Thyroid gland (tissue), 4 donors: Measurements from ENCODE around the gene DLG1. TPM values are rescaled to one million over a fixed set of nuclear protein-coding genes. Genes with fewer than 3 reads are reported as not detected.

ENCODE experiments used
- DNase-seq, 2 donors: peaks; one replicate each; pipeline ENCODE4 v3.0.0-alpha.2; 2019
- H3K27ac ChIP-seq, 3 donors: fragments of 200-600 bp; sonication (generic); 1 replicate in 2 of 3; 2 replicates in 1 of 3; pipeline ENCODE4 v1.5.1; 2016 to 2019; ENCODE audit warnings: mild to moderate bottlenecking in 1 of 3, moderate library complexity in 1 of 3
- H3K27me3 ChIP-seq: fragments of 200-600 bp; sonication (generic); one replicate; pipeline ENCODE4 v1.5.1; 2019
- H3K36me3 ChIP-seq, 2 donors: fragments of 200-600 bp; sonication (generic); one replicate each; pipeline ENCODE4 v1.5.1; 2016 to 2019
- H3K4me1 ChIP-seq, 2 donors: fragments of 200-600 bp; sonication (generic); one replicate each; pipeline ENCODE4 v1.5.1; 2017 to 2019
- H3K4me3 ChIP-seq, 3 donors: fragments of 200-600 bp; sonication (generic); replicated peaks in 1 of 3; 1 replicate in 2 of 3; 2 replicates in 1 of 3; pipeline ENCODE4 v1.5.1; 2016; ENCODE audit warnings: mild to moderate bottlenecking in 1 of 3
- H3K9me3 ChIP-seq: fragments of 200-600 bp; sonication (generic); one replicate; pipeline ENCODE4 v1.5.1; 2017
- POLR2A ChIP-seq, 2 donors: fragments of 450-650 bp; IDR thresholded peaks; one replicate each; pipeline ENCODE4 v1.6.1; 2017; ENCODE audit warnings: antibody characterized with exemption in 2 of 2, mild to moderate bottlenecking in 2 of 2, moderate library complexity in 1 of 2
- WGBS, 2 donors: methylation state at CpG; one replicate each; pipeline ENCODE4 v1.1.5; 2017; 5-methylcytosine and 5-hydroxymethylcytosine counted together
- intact Hi-C: fragments of 100-400 bp; cut with DNase I; formaldehyde crosslinking; loops from one replicate; pipeline ENCODE4 v1.15.1; 2023
- total RNA-seq, 4 donors: library from RNA; depleted of rRNA; stranded (reverse); fragments of >200 nt; gene quantifications; one replicate each; pipeline ENCODE4 v1.2.3, GENCODE V29; 2016
- TF ChIP-seq, protein P1 (sequence below), 6 experiments: fragments of 200-600 bp in 3 of 6; fragments of 450-650 bp in 3 of 6; sonication (generic) in 3 of 6; IDR thresholded peaks; one replicate each; pipeline ENCODE4 v1.5.1; 2016 to 2019; ENCODE audit warnings: antibody characterized with exemption in 6 of 6, mild to moderate bottlenecking in 2 of 6, inconsistent platforms in 1 of 6, moderate library complexity in 1 of 6

DLG1 gene
- total RNA-seq, 4 donors from 2014 or later, result 111 to 233 (median 174) TPM

DNA sequence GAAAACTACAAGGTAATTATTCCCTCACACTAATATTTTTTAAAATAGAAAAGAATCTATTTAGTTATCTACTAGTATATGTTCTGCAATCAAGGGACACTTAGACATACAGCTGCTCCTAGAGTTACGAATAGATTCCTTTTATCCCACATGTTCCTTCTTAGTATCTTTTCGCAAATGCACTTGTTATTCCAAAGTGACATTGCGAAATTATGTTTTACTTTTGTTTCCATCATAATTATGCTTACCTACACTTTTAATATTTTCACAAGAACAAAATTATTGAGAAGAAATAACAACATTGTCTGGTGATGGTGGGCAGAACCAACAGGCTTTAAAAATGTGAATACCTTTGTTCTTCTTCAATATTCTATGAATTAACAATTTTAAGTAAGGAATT, 161.7 kb downstream of the DLG1 start:
- 97% methylated on average over 3 of the region's 3 CpGs for WGBS, 2 donors
- no peak for TF ChIP-seq POLR2A (IDR thresholded peaks at IDR 0.05)
- TF ChIP-seq, protein P1, sequence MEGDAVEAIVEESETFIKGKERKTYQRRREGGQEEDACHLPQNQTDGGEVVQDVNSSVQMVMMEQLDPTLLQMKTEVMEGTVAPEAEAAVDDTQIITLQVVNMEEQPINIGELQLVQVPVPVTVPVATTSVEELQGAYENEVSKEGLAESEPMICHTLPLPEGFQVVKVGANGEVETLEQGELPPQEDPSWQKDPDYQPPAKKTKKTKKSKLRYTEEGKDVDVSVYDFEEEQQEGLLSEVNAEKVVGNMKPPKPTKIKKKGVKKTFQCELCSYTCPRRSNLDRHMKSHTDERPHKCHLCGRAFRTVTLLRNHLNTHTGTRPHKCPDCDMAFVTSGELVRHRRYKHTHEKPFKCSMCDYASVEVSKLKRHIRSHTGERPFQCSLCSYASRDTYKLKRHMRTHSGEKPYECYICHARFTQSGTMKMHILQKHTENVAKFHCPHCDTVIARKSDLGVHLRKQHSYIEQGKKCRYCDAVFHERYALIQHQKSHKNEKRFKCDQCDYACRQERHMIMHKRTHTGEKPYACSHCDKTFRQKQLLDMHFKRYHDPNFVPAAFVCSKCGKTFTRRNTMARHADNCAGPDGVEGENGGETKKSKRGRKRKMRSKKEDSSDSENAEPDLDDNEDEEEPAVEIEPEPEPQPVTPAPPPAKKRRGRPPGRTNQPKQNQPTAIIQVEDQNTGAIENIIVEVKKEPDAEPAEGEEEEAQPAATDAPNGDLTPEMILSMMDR (IDR thresholded peaks at IDR 0.05), result no peak
- H3K9me3 ChIP-seq, result no peaks in the 10 kb centered on the region
- H3K36me3 ChIP-seq, result peaks cover 8 to 9% of the 10 kb centered on the region in 2 donors
- no peak overlapping the region for H3K27ac ChIP-seq
- DNase-seq, result no peak
- intact Hi-C loops, result no loop called here
- no peak overlapping the region for H3K4me3 ChIP-seq
- H3K4me1 ChIP-seq, result no peaks in the 10 kb centered on the region
- H3K27me3 ChIP-seq, result no peaks in the 10 kb centered on the region

DNA sequence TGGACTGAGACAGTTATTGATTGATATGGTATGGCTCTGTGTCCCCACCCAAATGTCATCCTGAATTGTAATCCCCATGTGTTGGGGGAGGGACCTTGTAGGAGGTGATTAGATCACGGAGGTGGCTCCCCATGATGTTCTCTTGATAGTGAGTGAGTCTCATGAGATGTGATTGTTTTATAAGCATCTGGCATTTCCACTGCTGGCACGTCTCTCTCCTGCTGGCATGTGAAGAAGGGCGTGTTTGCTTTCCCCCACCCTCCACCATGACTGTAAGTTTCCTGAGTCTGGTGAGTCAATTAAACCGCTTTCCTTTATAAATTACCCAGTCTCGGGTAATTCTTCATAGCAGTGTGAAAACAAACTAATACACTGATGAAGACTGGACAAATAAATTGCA, 163.2 kb downstream of the DLG1 start:
- 90 to 96% methylated on average over 5 of the region's 5 CpGs for WGBS, 2 donors
- H3K4me3 ChIP-seq, result no peak overlapping the region
- no peaks in the 10 kb centered on the region for H3K9me3 ChIP-seq
- no peak overlapping the region for H3K27ac ChIP-seq
- H3K27me3 ChIP-seq, result no peaks in the 10 kb centered on the region
- TF ChIP-seq, protein P1 (IDR thresholded peaks at IDR 0.05), result no peak
- TF ChIP-seq POLR2A (IDR thresholded peaks at IDR 0.05), result no peak
- intact Hi-C loops, result no loop called here
- no peaks in the 10 kb centered on the region for H3K4me1 ChIP-seq
- no peak for DNase-seq
- peaks cover 8 to 11% of the 10 kb centered on the region in 2 donors for H3K36me3 ChIP-seq

DNA sequence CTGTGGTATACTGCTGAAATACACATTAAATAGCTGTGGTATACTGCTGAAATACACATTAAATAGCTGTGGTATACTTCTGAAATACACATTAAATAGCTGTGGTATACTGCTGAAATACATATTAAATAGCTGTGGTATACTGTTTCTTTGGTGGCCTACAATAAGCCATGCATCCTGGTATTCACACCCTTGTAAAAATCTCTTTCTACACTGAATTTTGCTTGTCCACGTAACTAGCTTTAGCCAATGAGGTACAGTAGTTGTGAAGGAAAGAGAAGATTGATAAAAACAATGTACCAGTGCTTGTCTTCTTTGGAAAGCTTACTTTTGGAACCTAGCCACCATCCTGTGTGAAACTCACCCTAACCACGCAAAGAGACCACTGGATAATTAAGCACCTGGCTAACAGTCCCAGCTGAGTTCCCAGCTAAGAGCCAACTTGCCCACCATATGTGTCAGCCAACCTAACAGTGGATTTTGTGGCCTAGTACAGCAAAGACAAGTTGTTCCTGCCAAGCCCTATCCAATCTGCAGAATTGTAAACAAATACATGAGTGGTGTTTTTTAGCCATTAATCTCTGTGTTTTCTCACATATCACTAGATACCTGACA, 165.4 kb downstream of the DLG1 start:
- Histone ChIP-seq H3K9me3 (no peaks in the 10 kb centered on the region), H3K36me3 (peaks cover 8 to 15% of the 10 kb centered on the region in 2 donors), H3K4me1 (no peaks in the 10 kb centered on the region), H3K27ac (no peak overlapping the region), H3K4me3 (no peak overlapping the region), H3K27me3 (no peaks in the 10 kb centered on the region)
- TF ChIP-seq, protein P1 (IDR thresholded peaks at IDR 0.05), result no peak
- TF ChIP-seq POLR2A (IDR thresholded peaks at IDR 0.05), result no peak
- DNase-seq, result no peak
- intact Hi-C loops, result no loop called here
- 91 to 99% methylated on average over 2 of the region's 2 CpGs for WGBS, 2 donors

DNA sequence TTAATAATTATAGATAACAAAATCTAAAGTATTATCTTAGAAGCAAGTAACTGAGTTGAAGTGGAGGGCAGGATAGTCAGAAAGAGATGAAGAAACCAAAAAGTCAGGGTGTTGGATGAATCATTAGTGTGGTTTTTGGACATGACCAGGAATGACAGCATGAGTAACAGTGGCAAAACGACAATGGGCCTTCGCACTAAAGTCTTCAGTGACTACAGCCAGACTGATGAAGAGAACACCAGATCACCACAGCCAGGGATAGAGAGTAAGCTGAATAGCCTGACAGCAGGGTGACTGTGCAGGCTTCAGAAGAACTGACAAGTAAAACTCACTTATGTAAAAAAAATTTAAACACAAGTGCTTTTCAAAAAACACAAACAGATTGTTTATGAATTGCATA, 172.8 kb downstream of the DLG1 start:
- Histone ChIP-seq H3K27ac (no peak overlapping the region), H3K36me3 (peaks cover 0 to 6% of the 10 kb centered on the region in 2 donors), H3K9me3 (no peaks in the 10 kb centered on the region), H3K27me3 (no peaks in the 10 kb centered on the region), H3K4me1 (no peaks in the 10 kb centered on the region), H3K4me3 (no peak overlapping the region)
- no peak for DNase-seq
- no peak for TF ChIP-seq POLR2A (IDR thresholded peaks at IDR 0.05)
- TF ChIP-seq, protein P1 (IDR thresholded peaks at IDR 0.05), result no peak
- 84 to 89% methylated on average over 2 of the region's 2 CpGs for WGBS, 2 donors
- intact Hi-C loops, result no loop called here

DNA sequence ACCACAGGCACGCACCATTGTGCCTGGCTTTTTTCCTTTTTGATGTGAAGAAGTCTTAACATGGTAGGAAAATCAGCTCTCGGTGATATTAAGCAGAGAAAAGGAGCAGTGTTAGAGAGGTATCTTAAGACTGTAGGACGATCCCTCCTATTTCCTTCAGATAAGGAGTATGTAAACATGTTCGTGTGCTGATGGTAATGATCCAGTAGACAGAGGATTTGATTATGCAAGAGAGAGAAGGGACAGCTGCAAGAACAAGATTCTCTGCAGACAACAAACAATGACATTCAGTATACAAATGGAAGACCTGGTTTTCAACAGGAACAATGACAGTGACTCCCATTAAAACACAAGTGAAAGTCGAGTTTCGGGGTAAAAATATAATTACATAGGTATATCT, 173.7 kb downstream of the DLG1 start:
- intact Hi-C loops, result no loop called here
- H3K36me3 ChIP-seq, result no peaks in the 10 kb centered on the region
- WGBS, 2 donors, result 95 to 96% methylated on average over 6 of the region's 6 CpGs
- H3K9me3 ChIP-seq, result no peaks in the 10 kb centered on the region
- H3K27me3 ChIP-seq, result no peaks in the 10 kb centered on the region
- H3K27ac ChIP-seq, result no peak overlapping the region
- no peak for TF ChIP-seq POLR2A (IDR thresholded peaks at IDR 0.05)
- TF ChIP-seq, protein P1 (IDR thresholded peaks at IDR 0.05), result no peak
- H3K4me3 ChIP-seq, result no peak overlapping the region
- DNase-seq, result no peak
- H3K4me1 ChIP-seq, result no peaks in the 10 kb centered on the region
